GM12878 (cell line): ENCODE results near the gene MCF2L2. TPM values are rescaled to one million over a fixed set of nuclear protein-coding genes. Genes with fewer than 3 reads are reported as not detected.

Experiments
- ATAC-seq: fragments of 200-7000 bp; cut with Tn5 transposase; 3 replicates; pipeline ENCODE4 v1.9.1; 2020; ENCODE audit warnings: mild to moderate bottlenecking, moderate library complexity
- BruUV-seq: library from RNA; stranded (reverse); fragments of 400-500 nt; replicated peaks from 2 replicates; lab custom pipeline; 2021; lab: Mats Ljungman, UMichigan
- CTCF ChIA-PET: fragments of 300-600 bp; sonication (Branson Sonifier 250); formaldehyde crosslinking; extraction: SDS; loops from one replicate; lab custom pipeline; 2021; ENCODE audit warnings: inconsistent platforms; lab: Yijun Ruan, JAX
- POLR2A ChIA-PET: fragments of 350-600 bp; formaldehyde crosslinking; extraction: SDS; loops from one replicate; lab custom pipeline; 2021; ENCODE audit warnings: inconsistent platforms; lab: Charles Lee
- RAD21 ChIA-PET: fragments of 300-600 bp; sonication (Branson Sonifier 250); formaldehyde crosslinking; loops from one replicate; lab custom pipeline; 2023; ENCODE audit warnings: antibody characterized with exemption; ENCODE audit not compliant: unreplicated experiment; lab: Charles Lee
- SMC1A ChIA-PET: fragments of 300-600 bp; sonication (Branson Sonifier 250); formaldehyde crosslinking; loops from one replicate; lab custom pipeline; 2023; ENCODE audit not compliant: unreplicated experiment, uncharacterized antibody; lab: Charles Lee
- DNase-seq: peaks from one replicate; pipeline ENCODE4 v3.0.0-alpha.2; 2011; ENCODE audit warnings: low read depth, low spot score
- FAIRE-seq: peaks from 3 replicates; lab custom pipeline; 2011; peaks lifted over from hg19 to GRCh38; lab: Jason Lieb, UNC
- H2AFZ ChIP-seq: 2 replicates; pipeline ENCODE4 v1.6.0; 2011; ENCODE audit warnings: low read depth, low read length, control low read depth; ENCODE audit not compliant: control insufficient read depth
- H3K27ac ChIP-seq: 2 replicates; pipeline ENCODE4 v1.5.1; 2011; ENCODE audit warnings: control low read depth; ENCODE audit not compliant: control insufficient read depth, insufficient read depth
- H3K27me3 ChIP-seq, 2 experiments: replicated peaks in 1 of 2; 2 replicates each; pipeline versions ENCODE4 v1.6.0 to v1.6.1; 2011; ENCODE audit warnings: low read length in 1 of 2; ENCODE audit not compliant: control insufficient read depth in 2 of 2, insufficient read depth in 2 of 2
- H3K36me3 ChIP-seq, 2 experiments: 2 replicates each; pipeline ENCODE4 v1.5.1; 2011; ENCODE audit warnings: low read length in 1 of 2; ENCODE audit not compliant: control insufficient read depth in 2 of 2, insufficient read depth in 2 of 2
- H3K4me1 ChIP-seq: 2 replicates; pipeline ENCODE4 v1.6.1; 2011; ENCODE audit warnings: mild to moderate bottlenecking, low read length, moderate library complexity, mixed read lengths; ENCODE audit not compliant: control insufficient read depth, insufficient read depth
- H3K4me2 ChIP-seq: 2 replicates; pipeline ENCODE4 v1.6.0; 2011; ENCODE audit warnings: control low read depth; ENCODE audit not compliant: control insufficient read depth, insufficient read depth
- H3K4me3 ChIP-seq: fragments of 200-600 bp; sonication (generic); 2 replicates; pipeline ENCODE4 v1.5.1; 2016
- H3K79me2 ChIP-seq: 2 replicates; pipeline ENCODE4 v1.6.0; 2011; ENCODE audit warnings: low read length; ENCODE audit not compliant: control insufficient read depth, insufficient read depth
- H3K9ac ChIP-seq: 2 replicates; pipeline ENCODE4 v1.8.0; 2011; ENCODE audit warnings: low read length, control low read depth, mixed read lengths; ENCODE audit not compliant: control insufficient read depth, insufficient read depth
- H3K9me3 ChIP-seq: replicated peaks from 3 replicates; pipeline ENCODE4 v1.5.1; 2011; ENCODE audit warnings: mild to moderate bottlenecking, low read length; ENCODE audit not compliant: control insufficient read depth, insufficient read depth
- H4K20me1 ChIP-seq: 2 replicates; pipeline ENCODE4 v1.6.0; 2011; ENCODE audit not compliant: control insufficient read depth, insufficient read depth
- E2F8 ChIP-seq: fragments of 450-650 bp; IDR thresholded peaks from 2 replicates; pipeline ENCODE4 v1.6.1; 2018; ENCODE audit warnings: mild to moderate bottlenecking, low read depth, moderate library complexity; ENCODE audit not compliant: partially characterized antibody
- IRF3 ChIP-seq: fragments of 450-650 bp; IDR thresholded peaks from 2 replicates; pipeline ENCODE4 v1.6.1; 2014; ENCODE audit warnings: mild to moderate bottlenecking
- KDM1A ChIP-seq: fragments of 200-600 bp; sonication (generic); IDR thresholded peaks from 2 replicates; pipeline ENCODE4 v1.6.1; 2016; ENCODE audit warnings: borderline replicate concordance
- MEF2B ChIP-seq: fragments of 450-650 bp; IDR thresholded peaks from 2 replicates; pipeline ENCODE4 v1.6.1; 2018; ENCODE audit warnings: mild to moderate bottlenecking, moderate library complexity; ENCODE audit not compliant: partially characterized antibody, poor library complexity, severe bottlenecking
- RCOR1 ChIP-seq: conservative IDR thresholded peaks from 2 replicates; pipeline ENCODE4 v1.6.1; 2012; ENCODE audit warnings: low read depth, low read length, improper control_type of control experiment
- SPI1 ChIP-seq: IDR thresholded peaks from 2 replicates; pipeline ENCODE4 v1.6.1; 2011; ENCODE audit warnings: low read depth, mild to moderate bottlenecking, low read length, moderate library complexity, borderline replicate concordance; ENCODE audit not compliant: insufficient read depth
- SUZ12 ChIP-seq: fragments of 200-600 bp; sonication (generic); IDR thresholded peaks from one replicate; pipeline ENCODE4 v1.6.1; 2018; ENCODE audit warnings: antibody characterized with exemption, mild to moderate bottlenecking; ENCODE audit not compliant: unreplicated experiment
- TCF3 ChIP-seq: IDR thresholded peaks from 2 replicates; pipeline ENCODE4 v1.6.1; 2012; ENCODE audit warnings: low read depth, mild to moderate bottlenecking, low read length, borderline replicate concordance; ENCODE audit not compliant: insufficient read depth
- USF2 ChIP-seq: IDR thresholded peaks from 2 replicates; pipeline ENCODE4 v1.6.1; 2011; ENCODE audit warnings: low read depth, low read length, improper control_type of control experiment, borderline replicate concordance
- WGBS: methylation state at CpG from one replicate; pipeline ENCODE4 v1.1.6; 2016; ENCODE audit warnings: low lambda C conversion rate; ENCODE audit not compliant: insufficient replicate concordance, insufficient coverage; ENCODE audit errors: missing lambda C conversion rate; 5-methylcytosine and 5-hydroxymethylcytosine counted together
- in situ Hi-C: fragments of 300-500 bp; cut with MboI; formaldehyde crosslinking; loops from 9 replicates; pipeline ENCODE4 v1.14.3; 2018; ENCODE audit warnings: mixed read lengths
- intact Hi-C: fragments of 100-400 bp; cut with micrococcal nuclease; formaldehyde crosslinking; loops from one replicate; pipeline ENCODE4 v1.14.2; 2022; ENCODE audit not compliant: unreplicated experiment
- polyA plus RNA-seq, 11 experiments: library from polyadenylated mRNA; depleted of rRNA in 4 of 11; unstranded in 6 of 11; stranded (reverse) in 5 of 11; fragments of >200 nt; fragmentation: Nextera tagmentation in 4 of 11; fragmentation: Illumina TruSeq in 1 of 11; extraction: Ambion mirVana in 4 of 11; extraction: Trizol in 1 of 11; gene quantifications; 1 replicate in 1 of 11; 2 replicates in 10 of 11; pipeline versions ENCODE4 v1.2.1 to v1.2.3, GENCODE V29; 2011 to 2016; ENCODE audit warnings: inconsistent platforms in 2 of 11, missing spikeins in 2 of 11, low read depth in 1 of 11
- total RNA-seq, 4 experiments: library from RNA; depleted of rRNA in 3 of 4; stranded (reverse); fragments of >200 nt in 3 of 4; fragmentation: Illumina TruSeq in 1 of 4; extraction: Trizol in 1 of 4; gene quantifications; 2 replicates each; pipeline versions ENCODE4 v1.2.1 to v1.2.3, GENCODE V29; 2013 to 2021

The MCF2L2 gene
- total and polyA plus RNA-seq, 10 of the 15 experiments (the other 5 are each of a cell fraction or from before 2014, with no cell fraction given), result 0.37 to 2.8 (median 1.4) TPM

GRCh38 chr3:183301937-183302580, 126.4 kb downstream of the MCF2L2 start:
- Histone ChIP-seq H3K4me3 (no peak overlapping the region), H3K9ac (no peak overlapping the region), H3K36me3 (no peaks in the 10 kb centered on the region), H3K9me3 (no peaks in the 10 kb centered on the region), H3K27me3 (no peaks in the 10 kb centered on the region), H4K20me1 (no peaks in the 10 kb centered on the region), H3K4me2 (no peak overlapping the region), H3K4me1 (peaks cover 6% of the 10 kb centered on the region), H3K79me2 (no peaks in the 10 kb centered on the region), H2AFZ (no peak overlapping the region), H3K27ac (no peak overlapping the region)
- no TSS peak for BruUV-seq
- SMC1A ChIA-PET, result interaction anchor here (0.8 to 1.3 kb wide), 5 partner anchors 9 to 118 kb away, joined by 3 to 5 read pairs (median 3); no protein-coding TSS in a partner anchor
- no peak for TF ChIP-seq RCOR1
- TF ChIP-seq SUZ12, result no peak
- TF ChIP-seq TCF3, result no peak
- no peak for TF ChIP-seq SPI1
- no peak for TF ChIP-seq USF2
- peak; percentile 46 for TF ChIP-seq MEF2B
- TF ChIP-seq E2F8, result no peak
- no peak for TF ChIP-seq IRF3
- no peak for TF ChIP-seq KDM1A
- RAD21 ChIA-PET, result no interaction called here
- CTCF ChIA-PET, result interaction anchor here (0.6 to 1.7 kb wide), 2 partner anchors 10 to 16 kb away, joined by 3 to 5 read pairs; no protein-coding TSS in a partner anchor
- no peak for DNase-seq
- WGBS, result 38% methylated on average over 8 of the region's 8 CpGs
- no peak for FAIRE-seq
- in situ Hi-C loops (no loop called here), intact Hi-C loops (no loop called here)
- no peak for ATAC-seq
- POLR2A ChIA-PET, result interaction anchor here (1.0 to 1.4 kb wide), 2 partner anchors 16 to 88 kb away, joined by 3 read pairs; no protein-coding TSS in a partner anchor
